Measurements from ENCODE around the gene SNRPD3.
"Not testable (repeated sequence)": the region's sequence is repeated elsewhere in the genome, so short reads cannot be mapped to it uniquely, and the experiment has no call there.

Gene SNRPD3

DNA sequence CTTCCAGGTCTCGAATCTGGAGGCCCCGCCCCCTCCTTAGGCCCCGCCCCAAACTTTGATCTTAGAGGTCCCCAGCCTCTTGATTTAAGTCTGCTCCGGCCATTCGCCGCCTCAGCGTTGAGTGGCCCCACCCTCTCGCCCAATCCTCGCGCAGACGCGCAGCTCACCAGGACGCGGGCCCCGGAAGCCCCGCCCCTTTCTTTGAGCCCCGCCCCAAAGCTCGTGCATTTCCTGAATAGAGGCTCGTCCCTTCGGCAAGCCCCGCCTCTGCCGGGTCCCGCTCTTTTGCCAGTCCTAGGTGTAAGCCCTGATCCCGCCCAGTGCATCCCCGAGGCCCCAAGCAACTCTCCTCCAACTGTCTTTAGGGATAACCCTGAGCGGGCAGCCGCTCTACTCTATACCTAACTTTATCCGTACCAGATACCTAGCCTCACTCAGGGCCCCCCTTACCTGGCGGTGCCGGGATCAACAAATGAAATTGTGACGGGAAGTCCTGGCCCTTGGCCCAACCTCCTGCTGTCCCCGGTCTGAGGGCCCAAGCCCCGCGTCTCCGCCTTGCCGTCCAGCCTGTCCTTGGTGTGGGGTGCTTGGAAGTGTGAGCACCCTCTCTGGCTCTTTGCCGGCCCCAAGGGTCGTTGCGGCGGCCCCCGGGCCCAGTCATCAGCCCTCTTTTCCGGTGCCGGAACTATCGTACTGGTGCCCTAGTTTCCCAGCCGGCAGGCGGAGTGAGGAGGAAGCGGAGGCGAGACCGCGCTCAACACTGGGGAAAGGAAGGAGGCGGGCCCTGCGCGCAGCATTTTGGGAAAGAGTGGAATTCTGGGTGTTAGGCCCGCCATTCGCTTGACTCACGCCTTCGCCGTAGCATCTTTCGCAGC, at the start of gene SNRPD3:
SNRPD3 (plus strand) TSS at position 835 of the 875 bp plus-strand sequence. CDS start 1,676 bp downstream, outside the sequence.
- peak; percentile 100 for DNase-seq

DNA sequence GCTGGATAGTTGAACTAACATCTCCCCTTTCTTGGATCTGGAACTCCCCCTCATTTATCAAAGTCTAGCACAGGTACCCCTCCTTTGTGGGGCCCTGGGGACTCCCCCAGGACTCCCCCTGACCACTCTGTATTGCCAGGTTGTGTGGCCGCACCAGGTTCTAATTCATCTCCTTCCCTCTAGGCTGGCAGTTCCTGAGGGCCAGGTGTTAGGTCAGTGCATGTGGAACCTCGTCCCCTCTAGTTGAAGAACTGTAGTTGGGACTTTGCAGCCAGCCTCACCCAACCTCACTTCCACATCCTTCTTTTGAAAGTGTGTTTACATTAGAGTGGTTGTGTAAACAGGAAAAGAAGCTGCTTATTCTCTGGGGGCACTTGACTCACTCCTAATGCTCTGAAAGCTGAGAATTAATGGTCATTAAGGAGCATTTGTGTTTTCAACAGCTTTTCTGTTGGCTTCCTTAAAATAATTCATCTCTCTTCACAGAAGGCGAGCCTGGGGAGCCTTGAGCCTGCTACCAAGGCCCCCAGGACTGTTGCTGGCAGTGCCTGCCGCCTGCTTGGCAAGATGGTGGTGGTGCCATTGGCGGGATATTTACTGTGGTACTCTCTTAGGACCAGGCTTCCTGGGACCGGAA, 48.9 kb upstream of the SNRPD3 start:
- DNase-seq: no peak

DNA sequence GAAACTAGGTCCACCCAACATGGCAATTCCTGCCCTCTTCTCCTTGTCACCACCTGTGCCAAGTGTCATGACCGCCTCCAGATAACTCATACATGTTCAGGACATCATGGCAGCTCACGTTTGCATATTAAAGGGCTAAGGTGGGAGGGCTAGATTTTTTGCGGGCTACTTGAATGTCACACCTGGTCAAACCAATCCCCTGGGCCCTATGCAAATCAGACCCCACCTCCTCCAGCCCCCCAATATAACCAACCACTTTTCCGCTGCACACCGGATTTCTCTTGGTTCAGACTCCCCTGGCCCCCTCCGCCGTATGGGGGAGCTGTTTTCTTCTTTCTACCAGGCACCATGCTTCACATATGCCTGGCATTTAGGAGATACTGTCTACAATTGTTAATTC, 48.1 kb upstream of the SNRPD3 start:
- no peak for DNase-seq

- DNase-seq: no peak
Measured at GRCh38 chr22:24510637-24511625, 44.9 kb upstream of the SNRPD3 start.

- no peak for DNase-seq
Measured at GRCh38 chr22:24512043-24512442, 43.8 kb upstream of the SNRPD3 start.

DNA sequence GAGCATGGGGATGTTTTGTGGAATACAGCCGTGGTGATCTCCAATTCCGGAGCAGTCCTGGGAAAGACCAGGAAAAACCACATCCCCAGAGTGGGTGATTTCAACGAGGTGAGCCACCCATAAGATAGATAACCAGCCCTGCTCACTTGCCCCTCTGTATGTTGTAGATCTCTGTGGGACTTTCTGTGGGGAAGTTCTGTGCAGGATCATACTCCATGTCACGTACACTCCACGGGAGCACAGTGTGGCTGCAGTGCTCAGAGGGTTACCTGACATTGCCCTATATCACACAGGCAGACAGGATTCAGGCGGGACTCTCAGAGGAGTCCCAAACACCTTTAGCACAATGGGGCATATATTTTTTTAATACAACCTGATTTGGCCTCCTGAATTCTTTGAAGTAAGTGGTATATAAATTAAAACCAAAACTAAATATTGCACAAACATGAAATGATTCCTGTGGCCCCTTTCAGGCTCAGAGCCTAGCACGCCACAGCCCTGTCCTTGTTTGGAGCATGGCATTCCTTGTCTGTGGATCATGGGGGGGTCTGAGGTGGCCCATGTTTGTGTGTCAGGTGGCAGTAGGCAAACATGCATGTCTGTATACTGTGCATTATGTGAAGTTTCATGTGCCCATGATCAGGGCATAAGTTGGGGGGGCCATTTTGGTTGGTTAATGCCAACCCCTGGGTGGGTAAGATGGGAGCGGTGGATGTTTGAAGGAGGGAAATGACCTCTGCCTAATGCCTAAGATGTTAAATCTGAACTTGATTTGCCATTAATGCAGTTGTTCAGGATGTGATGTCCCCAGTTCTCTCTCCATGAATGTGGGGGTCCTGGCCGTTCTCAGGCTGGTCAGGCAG, 42.2 kb upstream of the SNRPD3 start:
- DNase-seq: no peak

DNA sequence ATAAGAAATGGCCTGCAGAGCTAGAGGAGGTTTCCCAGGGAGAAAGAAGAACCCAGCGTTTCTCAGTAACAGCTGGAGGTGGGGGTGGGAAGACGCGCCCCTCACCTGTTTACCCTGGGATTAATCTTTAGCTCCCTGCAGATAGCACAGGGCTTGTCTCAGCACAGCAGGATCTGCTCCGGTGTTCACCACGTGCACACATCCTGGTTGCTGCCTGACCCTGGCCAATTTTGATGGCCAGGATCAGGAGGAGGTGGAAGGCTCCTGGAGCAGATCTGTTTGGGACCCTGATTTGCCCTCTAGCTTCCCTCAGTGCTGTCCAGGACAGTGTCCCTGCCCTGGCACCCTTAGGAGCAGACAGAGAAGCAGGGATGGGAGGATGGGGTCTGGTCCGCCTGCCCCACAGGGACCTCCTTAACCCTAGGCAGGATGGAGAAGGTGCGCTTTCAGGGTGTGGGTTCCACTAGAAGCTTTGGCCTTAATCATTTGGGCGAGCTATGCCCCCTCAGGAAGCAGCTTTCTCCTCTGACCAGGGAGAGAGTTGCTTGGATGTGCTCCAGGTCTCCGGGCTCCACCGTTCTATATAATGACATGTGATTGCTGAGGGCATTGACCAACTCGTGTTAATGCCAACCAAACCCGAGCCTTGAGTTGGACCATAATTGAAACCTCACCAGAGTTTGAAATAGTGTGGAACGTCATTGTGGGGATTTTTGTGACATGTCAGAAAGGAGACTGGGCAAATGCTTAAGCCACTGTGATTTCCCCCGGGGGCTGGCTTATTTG, 41.4 kb upstream of the SNRPD3 start:
- no peak for DNase-seq

DNA sequence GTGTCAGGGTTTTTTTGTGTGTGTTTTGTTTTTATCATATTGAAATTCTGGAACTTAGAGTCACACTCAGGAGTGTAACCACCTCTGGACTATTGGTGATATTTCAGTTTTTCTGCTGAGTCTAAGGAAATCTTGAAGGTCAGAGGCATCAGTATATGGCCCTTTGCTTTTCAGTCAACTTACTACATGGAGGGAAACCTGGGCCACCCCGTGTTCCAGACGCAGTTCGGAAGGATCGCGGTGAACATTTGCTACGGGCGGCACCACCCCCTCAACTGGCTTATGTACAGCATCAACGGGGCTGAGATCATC, 40.8 kb upstream of the SNRPD3 start:
- no peak for DNase-seq

DNA sequence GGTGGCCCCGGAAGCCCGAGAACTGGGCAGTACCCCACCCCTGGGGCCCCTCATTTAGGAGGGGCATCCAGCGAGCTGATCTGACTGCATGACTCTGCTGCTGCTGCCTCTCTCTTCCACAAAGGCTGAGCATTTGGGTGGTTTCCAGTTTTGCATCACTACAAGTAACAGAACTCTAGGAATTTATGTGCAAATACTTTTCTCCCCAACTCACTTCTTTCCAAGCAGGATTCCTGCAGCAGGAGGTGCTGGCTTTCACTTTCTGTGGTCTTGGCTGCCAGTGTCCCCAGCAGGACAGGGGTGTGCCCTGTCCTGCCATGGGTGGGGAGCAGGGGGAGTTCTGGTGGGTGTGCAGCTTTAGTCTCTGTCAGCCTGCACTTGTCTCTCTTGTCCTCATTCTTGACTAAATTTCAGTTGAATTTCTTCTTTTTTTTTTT, 39.5 kb upstream of the SNRPD3 start:
- no peak for DNase-seq

DNA sequence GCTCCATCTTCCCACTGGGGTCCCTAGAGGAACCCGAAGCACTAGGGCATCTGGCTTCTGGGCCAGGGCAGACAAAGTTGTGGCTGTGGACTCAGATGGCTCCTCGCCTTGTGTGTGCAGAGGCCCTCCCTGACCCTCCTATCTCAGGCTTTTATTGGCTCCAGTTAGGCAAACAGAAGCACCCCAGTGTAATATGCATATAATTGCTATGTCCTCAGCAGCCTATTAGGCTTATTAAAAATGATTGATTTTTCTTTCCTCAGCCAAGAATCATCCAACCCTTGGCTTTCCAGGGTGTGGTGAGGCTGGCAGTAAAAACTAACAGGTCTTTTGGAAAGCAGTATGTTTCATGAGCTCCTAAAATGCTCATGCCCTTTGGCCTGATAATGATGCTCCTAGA, 38.4 kb upstream of the SNRPD3 start:
- no peak for DNase-seq

- DNase-seq: no peak
Measured at GRCh38 chr22:24518228-24518627, 37.6 kb upstream of the SNRPD3 start.

GRCh38 chr22:24518771-24519485, 36.9 kb upstream of the SNRPD3 start:
- no peak for DNase-seq

GRCh38 chr22:24519496-24519895, 36.3 kb upstream of the SNRPD3 start:
- no peak for DNase-seq

GRCh38 chr22:24521791-24522245, 34.0 kb upstream of the SNRPD3 start:
- peak; percentile 37 for DNase-seq

DNA sequence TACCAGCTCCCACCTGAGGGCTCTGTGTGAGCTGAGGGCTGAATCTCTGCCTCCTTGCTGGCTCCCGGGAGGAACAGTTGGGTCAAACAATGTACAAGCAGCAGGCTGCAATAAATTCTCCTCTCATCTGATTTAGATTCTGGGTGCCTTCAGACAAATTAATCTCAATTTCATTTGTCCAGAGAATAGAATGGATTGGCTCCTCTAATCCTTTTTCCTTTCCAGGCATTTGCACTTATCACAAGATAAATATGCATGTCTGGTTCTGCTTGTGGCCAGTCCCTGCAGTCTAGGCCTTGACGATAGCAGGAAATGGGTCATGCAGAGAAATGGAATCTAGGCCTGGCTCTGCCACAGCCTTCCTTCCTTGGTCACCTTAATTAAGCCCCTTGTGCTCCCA, 31.9 kb upstream of the SNRPD3 start:
- DNase-seq: no peak

GRCh38 chr22:24525416-24526037, 30.3 kb upstream of the SNRPD3 start:
- peak; percentile 80 for DNase-seq

DNA sequence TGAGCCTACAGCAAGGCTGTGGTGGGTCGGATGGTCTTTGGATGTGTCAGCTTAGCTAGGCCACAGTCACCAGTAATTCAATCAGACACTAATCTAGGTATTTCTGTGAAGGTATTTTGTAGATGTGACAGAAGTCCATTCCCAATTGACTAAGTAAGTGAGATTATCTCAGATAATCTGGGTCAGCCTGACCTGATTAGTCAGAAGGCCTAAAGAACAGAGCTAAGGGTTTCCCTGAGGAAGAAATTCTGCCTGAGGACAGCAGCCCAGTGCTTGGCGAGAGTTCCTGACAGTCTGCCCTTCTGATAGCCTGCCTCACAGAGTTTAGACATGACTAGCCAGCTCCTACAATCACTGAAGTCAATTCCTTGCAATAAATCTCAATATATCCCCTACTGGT, 29.6 kb upstream of the SNRPD3 start:
- no peak for DNase-seq

DNA sequence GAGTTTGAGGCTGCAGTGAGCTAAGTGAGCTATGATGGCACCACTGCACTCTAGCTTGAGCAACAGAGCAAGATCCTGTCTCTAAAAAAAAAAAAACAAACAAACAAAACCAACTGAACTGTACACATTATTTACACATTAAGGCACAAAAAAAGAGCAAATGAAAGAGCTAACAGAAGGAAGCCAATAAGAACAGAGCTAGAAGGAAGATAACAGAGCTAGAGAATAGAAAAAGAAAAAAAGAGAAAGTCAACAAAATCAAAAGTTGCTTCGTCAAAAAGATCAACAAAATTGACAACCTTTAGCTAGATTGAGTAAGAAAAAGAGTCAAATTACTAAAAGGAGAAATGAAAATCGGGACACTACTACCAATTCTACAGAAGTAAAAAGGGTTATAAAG, 25.9 kb upstream of the SNRPD3 start:
- DNase-seq: no peak

- not testable (repeated sequence) for DNase-seq
Measured at GRCh38 chr22:24530968-24531367, 24.8 kb upstream of the SNRPD3 start.

DNA sequence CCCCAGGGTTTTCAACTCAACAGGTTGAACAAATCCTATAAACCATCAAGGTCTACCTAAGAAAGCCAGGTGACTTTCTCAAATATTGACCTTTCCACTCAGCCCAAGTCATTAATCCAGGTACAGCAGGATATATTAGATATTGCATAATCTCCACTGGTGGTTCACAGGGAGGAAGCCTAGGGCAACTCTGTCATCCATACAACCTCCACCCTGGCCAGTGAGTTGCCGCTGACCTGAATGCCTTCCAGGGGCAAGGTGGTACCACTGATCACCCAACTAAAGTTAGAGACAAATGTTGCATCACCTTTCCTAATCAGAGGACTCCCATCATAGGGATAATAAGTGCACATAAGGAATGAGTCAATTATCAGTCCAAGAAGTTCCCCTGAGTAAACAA, 23.7 kb upstream of the SNRPD3 start:
- no peak for DNase-seq
